Fibroblast of lung (primary cell): ENCODE measurements around the gene HSPBP1. TPM values are rescaled to one million over a fixed set of nuclear protein-coding genes. Genes with fewer than 3 reads are reported as not detected.

Source experiments
- DNase-seq, 2 donors: peaks; one replicate each; pipeline versions ENCODE4 v3.0.0 to v3.0.0-alpha.2; 2010; ENCODE audit warnings: low read depth in 2 of 2
- H2AFZ ChIP-seq: 2 replicates; pipeline ENCODE4 v1.5.1; 2012; ENCODE audit warnings: low read length, control low read depth, inconsistent platforms
- H3K27ac ChIP-seq: 2 replicates; pipeline ENCODE4 v1.5.1; 2011; ENCODE audit warnings: low read length, control low read depth; ENCODE audit not compliant: insufficient read depth
- H3K27me3 ChIP-seq: 2 replicates; pipeline ENCODE4 v1.5.1; 2011; ENCODE audit warnings: mild to moderate bottlenecking, low read length; ENCODE audit not compliant: control insufficient read depth, insufficient read depth
- H3K36me3 ChIP-seq: 2 replicates; pipeline ENCODE4 v1.5.1; 2011; ENCODE audit warnings: low read length; ENCODE audit not compliant: control insufficient read depth, insufficient read depth
- H3K4me1 ChIP-seq: 2 replicates; pipeline ENCODE4 v1.5.1; 2011; ENCODE audit warnings: low read length; ENCODE audit not compliant: control insufficient read depth, insufficient read depth; ENCODE audit errors: extremely low read depth
- H3K4me2 ChIP-seq: 2 replicates; pipeline ENCODE4 v1.5.1; 2011; ENCODE audit warnings: low read length, control low read depth; ENCODE audit not compliant: insufficient read depth; ENCODE audit errors: extremely low read depth
- H3K4me3 ChIP-seq, 4 experiments: fragments of 200-600 bp in 1 of 4; sonication (generic) in 1 of 4; replicated peaks in 1 of 4; 2 replicates each; pipeline ENCODE4 v1.5.1; 2011 to 2016; ENCODE audit warnings: low read length in 4 of 4, low read depth in 3 of 4, mild to moderate bottlenecking in 3 of 4, control low read depth in 2 of 4, inconsistent platforms in 1 of 4, mixed read lengths in 1 of 4; ENCODE audit not compliant: insufficient read depth in 1 of 4; ENCODE audit errors: control extremely low read depth in 1 of 4
- H3K79me2 ChIP-seq: 2 replicates; pipeline ENCODE4 v1.5.1; 2012; ENCODE audit warnings: mild to moderate bottlenecking, low read length, inconsistent platforms; ENCODE audit not compliant: control insufficient read depth, insufficient read depth
- H3K9ac ChIP-seq: 2 replicates; pipeline ENCODE4 v1.5.1; 2011; ENCODE audit warnings: mild to moderate bottlenecking, low read length, control low read depth; ENCODE audit not compliant: insufficient read depth
- H3K9me3 ChIP-seq: 2 replicates; pipeline ENCODE4 v1.5.1; 2012; ENCODE audit warnings: low read depth, low read length; ENCODE audit not compliant: control insufficient read depth, insufficient read depth
- H4K20me1 ChIP-seq: 2 replicates; pipeline ENCODE4 v1.5.1; 2011; ENCODE audit warnings: low read length; ENCODE audit not compliant: control insufficient read depth, insufficient read depth; ENCODE audit errors: extremely low read depth
- CTCF ChIP-seq, 2 donors: IDR thresholded peaks in 1 of 2; conservative IDR thresholded peaks in 1 of 2; 1 replicate in 1 of 2; 2 replicates in 1 of 2; pipeline ENCODE4 v1.5.1; 2011 to 2012; ENCODE audit warnings: low read length in 2 of 2, control low read depth in 1 of 2, inconsistent platforms in 1 of 2, low read depth in 1 of 2, mild to moderate bottlenecking in 1 of 2
- EZH2 ChIP-seq: IDR thresholded peaks from 2 replicates; pipeline ENCODE4 v1.5.1; 2012; ENCODE audit warnings: low read length, control low read depth, mild to moderate bottlenecking; ENCODE audit errors: missing control alignments
- polyA plus RNA-seq, 2 donors: library from polyadenylated mRNA; depleted of rRNA in 1 of 2; stranded (reverse) in 1 of 2; unstranded in 1 of 2; fragments of >200 nt; gene quantifications; 2 replicates each; pipeline ENCODE4 v1.2.1, GENCODE V29; 2011 to 2012; ENCODE audit warnings: missing spikeins in 1 of 2
- total RNA-seq: library from RNA; depleted of rRNA; stranded (reverse); fragments of >200 nt; gene quantifications from 2 replicates; pipeline ENCODE4 v1.2.1, GENCODE V29; 2014

HSPBP1 gene
- total and polyA plus RNA-seq, 2 donors (not counting 1 experiment from before 2014, with no cell fraction given): 12.5 to 21.5 TPM

DNA sequence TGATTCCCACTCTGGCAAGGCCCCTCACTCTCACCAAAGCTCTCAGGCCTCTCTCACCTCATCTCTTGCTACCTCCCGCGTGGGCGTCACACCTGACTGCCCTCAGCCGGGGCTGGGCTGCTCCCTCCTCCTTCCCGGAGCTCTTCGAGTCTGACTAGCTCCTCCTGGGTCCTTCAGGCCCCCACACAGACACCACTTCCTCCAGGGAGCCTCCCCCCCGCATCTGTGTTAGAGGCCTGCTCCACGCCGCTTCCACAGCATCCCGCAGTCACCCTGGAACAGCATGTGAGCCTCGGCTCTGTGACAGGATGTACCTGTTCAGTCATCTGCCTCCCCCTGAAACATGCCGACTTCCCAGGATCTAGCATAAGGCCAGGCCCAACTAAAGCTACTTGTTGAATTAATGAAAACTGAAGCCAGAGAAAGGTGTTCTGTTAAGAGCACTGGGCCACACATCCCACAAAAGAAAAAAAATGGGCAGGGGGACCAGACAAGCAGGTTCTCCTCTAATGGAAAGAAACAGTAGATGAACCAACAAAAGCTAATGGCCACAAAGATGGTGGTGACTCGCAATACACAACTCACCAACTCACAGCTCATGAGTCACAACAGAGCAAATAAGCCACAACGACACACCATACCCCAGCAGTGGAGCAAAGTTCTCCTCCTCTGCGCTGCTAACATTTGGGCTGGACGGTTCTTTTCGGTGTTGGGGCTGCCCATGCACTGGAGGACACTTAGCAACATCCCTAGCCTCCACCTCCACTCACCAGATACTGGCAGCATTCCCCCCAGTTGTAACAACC, 24.1 kb downstream of the HSPBP1 start:
- no peak overlapping the region for H3K27ac ChIP-seq
- H3K4me3 ChIP-seq: peak overlapping the region in 1 of 4 experiments; percentile 88
- H2AFZ ChIP-seq: no peak overlapping the region
- peaks cover 76% of the 10 kb centered on the region for H3K79me2 ChIP-seq
- H3K36me3 ChIP-seq: no peaks in the 10 kb centered on the region
- H3K9ac ChIP-seq: no peak overlapping the region
- peaks cover 3% of the 10 kb centered on the region for H3K4me1 ChIP-seq
- peak overlapping the region; percentile 23 for H3K4me2 ChIP-seq
- no peaks in the 10 kb centered on the region for H4K20me1 ChIP-seq
- no peaks in the 10 kb centered on the region for H3K9me3 ChIP-seq
- no peaks in the 10 kb centered on the region for H3K27me3 ChIP-seq
- no peak for TF ChIP-seq EZH2
- TF ChIP-seq CTCF (conservative IDR thresholded peaks at IDR 0.05 in 1 of 2, IDR thresholded peaks at IDR 0.05 in 1 of 2; ENCODE audit: low read depth in 1 of 2, low read length in 2 of 2): no peak
- peak in 1 of 2 donors; percentile 39 for DNase-seq

DNA sequence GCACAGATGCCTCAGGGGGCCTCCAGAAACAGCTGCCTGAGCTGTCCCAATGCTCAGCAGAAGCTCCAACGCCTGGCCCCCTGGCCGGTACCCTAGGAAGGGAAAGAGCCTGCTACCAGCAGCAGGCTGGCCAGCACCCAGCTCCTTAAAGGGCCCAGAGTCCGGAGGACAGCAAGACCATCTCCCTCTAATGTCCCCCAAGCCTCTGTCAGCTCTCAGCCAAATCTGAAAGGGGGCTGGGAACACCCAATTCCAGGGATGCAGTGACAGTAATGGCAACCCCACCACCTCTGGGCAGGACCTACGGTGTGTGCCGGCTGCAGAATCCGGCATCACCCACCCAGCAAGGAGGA, 25.3 kb downstream of the HSPBP1 start:
- no peak overlapping the region for H3K4me2 ChIP-seq
- no peak overlapping the region for H3K4me3 ChIP-seq
- DNase-seq: no peak
- no peaks in the 10 kb centered on the region for H4K20me1 ChIP-seq
- H3K9me3 ChIP-seq: no peaks in the 10 kb centered on the region
- H2AFZ ChIP-seq: no peak overlapping the region
- peaks cover 89% of the 10 kb centered on the region for H3K79me2 ChIP-seq
- no peak overlapping the region for H3K27ac ChIP-seq
- H3K4me1 ChIP-seq: peaks cover 3% of the 10 kb centered on the region
- no peaks in the 10 kb centered on the region for H3K36me3 ChIP-seq
- TF ChIP-seq EZH2 (no peak), CTCF (conservative IDR thresholded peaks at IDR 0.05 in 1 of 2, IDR thresholded peaks at IDR 0.05 in 1 of 2; ENCODE audit: low read depth in 1 of 2, low read length in 2 of 2) (no peak)
- H3K9ac ChIP-seq: no peak overlapping the region
- H3K27me3 ChIP-seq: no peaks in the 10 kb centered on the region

- Histone ChIP-seq H3K4me3 (no peak overlapping the region), H3K79me2 (peaks cover 93% of the 10 kb centered on the region), H3K27ac (no peak overlapping the region), H2AFZ (no peak overlapping the region), H3K36me3 (no peaks in the 10 kb centered on the region), H3K27me3 (no peaks in the 10 kb centered on the region), H3K9ac (no peak overlapping the region), H3K4me1 (peaks cover 3% of the 10 kb centered on the region), H3K9me3 (no peaks in the 10 kb centered on the region), H4K20me1 (no peaks in the 10 kb centered on the region), H3K4me2 (no peak overlapping the region)
- TF ChIP-seq CTCF (conservative IDR thresholded peaks at IDR 0.05 in 1 of 2, IDR thresholded peaks at IDR 0.05 in 1 of 2; ENCODE audit: low read depth in 1 of 2, low read length in 2 of 2): no peak
- no peak for TF ChIP-seq EZH2
- DNase-seq: no peak
Measured at GRCh38 chr19:55253842-55254624, 25.9 kb downstream of the HSPBP1 start.
